HEK293 (cell line): ENCODE data around the gene DDX10.

Source experiments
- KLF16 ChIP-seq: fragments of 450-650 bp; formaldehyde crosslinking; IDR thresholded peaks from 2 replicates; pipeline ENCODE4 v1.5.1; 2017; ENCODE audit warnings: missing biosample characterization, missing genetic modification characterization
- SCRT2 ChIP-seq: fragments of 450-650 bp; formaldehyde crosslinking; IDR thresholded peaks from 2 replicates; pipeline ENCODE4 v1.5.1; 2016; ENCODE audit warnings: missing biosample characterization, missing genetic modification characterization
- ZFP3 ChIP-seq: fragments of 450-650 bp; formaldehyde crosslinking; IDR thresholded peaks from 2 replicates; pipeline ENCODE4 v1.5.1; 2016; ENCODE audit warnings: low read depth, missing biosample characterization, missing genetic modification characterization
- ZFP41 ChIP-seq: fragments of 450-650 bp; formaldehyde crosslinking; IDR thresholded peaks from 2 replicates; pipeline ENCODE4 v1.5.1; 2016; ENCODE audit warnings: missing biosample characterization, missing genetic modification characterization, borderline replicate concordance
- TF ChIP-seq, protein P1 (sequence below): fragments of 450-650 bp; formaldehyde crosslinking; IDR thresholded peaks from 2 replicates; pipeline ENCODE4 v1.5.1; 2016; ENCODE audit warnings: missing biosample characterization, missing genetic modification characterization
- TF ChIP-seq, protein P2 (sequence below): fragments of 450-650 bp; formaldehyde crosslinking; IDR thresholded peaks from 2 replicates; pipeline ENCODE4 v1.5.1; 2016; ENCODE audit warnings: missing biosample characterization, missing genetic modification characterization

DNA sequence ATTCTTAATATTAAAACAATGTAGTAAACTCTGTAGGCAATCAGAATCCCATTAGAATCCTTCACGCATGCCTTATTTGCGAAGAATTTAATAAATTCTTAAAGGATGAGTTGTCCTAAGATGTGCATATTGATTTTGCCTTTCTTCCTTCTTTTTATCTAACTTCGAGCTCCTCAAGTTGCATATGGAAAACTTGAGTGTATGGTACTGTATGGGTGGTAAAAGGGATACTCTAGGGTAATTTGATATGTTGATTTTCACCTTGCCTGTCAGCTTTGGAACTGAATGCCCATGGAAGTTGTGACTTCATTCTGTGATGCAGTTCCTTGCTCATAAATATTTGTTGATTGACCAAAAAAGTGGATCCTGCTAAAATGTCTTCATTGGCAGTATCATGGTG lies 193.8 kb downstream of the DDX10 start:
- TF ChIP-seq ZFP41 (tag by site-specific recombination) (no peak), KLF16 (tag by site-specific recombination) (no peak), SCRT2 (tag by site-specific recombination) (no peak), ZFP3 (tag by site-specific recombination) (no peak)
- TF ChIP-seq, protein P1, sequence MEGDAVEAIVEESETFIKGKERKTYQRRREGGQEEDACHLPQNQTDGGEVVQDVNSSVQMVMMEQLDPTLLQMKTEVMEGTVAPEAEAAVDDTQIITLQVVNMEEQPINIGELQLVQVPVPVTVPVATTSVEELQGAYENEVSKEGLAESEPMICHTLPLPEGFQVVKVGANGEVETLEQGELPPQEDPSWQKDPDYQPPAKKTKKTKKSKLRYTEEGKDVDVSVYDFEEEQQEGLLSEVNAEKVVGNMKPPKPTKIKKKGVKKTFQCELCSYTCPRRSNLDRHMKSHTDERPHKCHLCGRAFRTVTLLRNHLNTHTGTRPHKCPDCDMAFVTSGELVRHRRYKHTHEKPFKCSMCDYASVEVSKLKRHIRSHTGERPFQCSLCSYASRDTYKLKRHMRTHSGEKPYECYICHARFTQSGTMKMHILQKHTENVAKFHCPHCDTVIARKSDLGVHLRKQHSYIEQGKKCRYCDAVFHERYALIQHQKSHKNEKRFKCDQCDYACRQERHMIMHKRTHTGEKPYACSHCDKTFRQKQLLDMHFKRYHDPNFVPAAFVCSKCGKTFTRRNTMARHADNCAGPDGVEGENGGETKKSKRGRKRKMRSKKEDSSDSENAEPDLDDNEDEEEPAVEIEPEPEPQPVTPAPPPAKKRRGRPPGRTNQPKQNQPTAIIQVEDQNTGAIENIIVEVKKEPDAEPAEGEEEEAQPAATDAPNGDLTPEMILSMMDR (tag by site-specific recombination), result no peak
- TF ChIP-seq, protein P2, sequence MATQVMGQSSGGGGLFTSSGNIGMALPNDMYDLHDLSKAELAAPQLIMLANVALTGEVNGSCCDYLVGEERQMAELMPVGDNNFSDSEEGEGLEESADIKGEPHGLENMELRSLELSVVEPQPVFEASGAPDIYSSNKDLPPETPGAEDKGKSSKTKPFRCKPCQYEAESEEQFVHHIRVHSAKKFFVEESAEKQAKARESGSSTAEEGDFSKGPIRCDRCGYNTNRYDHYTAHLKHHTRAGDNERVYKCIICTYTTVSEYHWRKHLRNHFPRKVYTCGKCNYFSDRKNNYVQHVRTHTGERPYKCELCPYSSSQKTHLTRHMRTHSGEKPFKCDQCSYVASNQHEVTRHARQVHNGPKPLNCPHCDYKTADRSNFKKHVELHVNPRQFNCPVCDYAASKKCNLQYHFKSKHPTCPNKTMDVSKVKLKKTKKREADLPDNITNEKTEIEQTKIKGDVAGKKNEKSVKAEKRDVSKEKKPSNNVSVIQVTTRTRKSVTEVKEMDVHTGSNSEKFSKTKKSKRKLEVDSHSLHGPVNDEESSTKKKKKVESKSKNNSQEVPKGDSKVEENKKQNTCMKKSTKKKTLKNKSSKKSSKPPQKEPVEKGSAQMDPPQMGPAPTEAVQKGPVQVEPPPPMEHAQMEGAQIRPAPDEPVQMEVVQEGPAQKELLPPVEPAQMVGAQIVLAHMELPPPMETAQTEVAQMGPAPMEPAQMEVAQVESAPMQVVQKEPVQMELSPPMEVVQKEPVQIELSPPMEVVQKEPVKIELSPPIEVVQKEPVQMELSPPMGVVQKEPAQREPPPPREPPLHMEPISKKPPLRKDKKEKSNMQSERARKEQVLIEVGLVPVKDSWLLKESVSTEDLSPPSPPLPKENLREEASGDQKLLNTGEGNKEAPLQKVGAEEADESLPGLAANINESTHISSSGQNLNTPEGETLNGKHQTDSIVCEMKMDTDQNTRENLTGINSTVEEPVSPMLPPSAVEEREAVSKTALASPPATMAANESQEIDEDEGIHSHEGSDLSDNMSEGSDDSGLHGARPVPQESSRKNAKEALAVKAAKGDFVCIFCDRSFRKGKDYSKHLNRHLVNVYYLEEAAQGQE (tag by site-specific recombination), result no peak
